ENCODE measurements around the gene ALK. TPM values are rescaled to one million over a fixed set of nuclear protein-coding genes. Genes with fewer than 3 reads are reported as not detected.

The ALK gene
- total RNA-seq, 1 experiment from 2014 or later: 0.07 TPM

DNA sequence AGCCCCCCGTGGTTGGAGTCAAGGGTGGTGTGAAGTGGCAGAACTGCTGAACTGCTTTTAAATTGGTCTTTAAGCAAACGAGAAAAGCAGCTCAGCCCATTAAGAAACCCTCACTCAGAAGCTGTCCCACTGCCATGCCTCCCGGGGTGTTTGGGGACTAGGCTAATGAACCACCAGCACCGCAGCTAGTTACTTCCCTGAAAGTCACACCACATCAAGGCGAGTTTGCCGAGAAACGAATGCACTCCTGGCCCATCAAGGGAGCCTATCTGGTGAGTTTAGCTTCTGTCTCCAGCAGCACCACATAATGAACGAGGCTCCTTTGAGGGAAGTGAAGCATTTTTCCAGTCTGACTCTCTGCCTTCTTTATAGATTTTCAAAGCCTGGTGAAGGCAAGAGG, 14.6 kb upstream of the ALK start:
- intact Hi-C loops (cut with micrococcal nuclease): no loop called here
- H3K9me3 Mint-ChIP-seq (ENCODE audit: unreplicated experiment): no peaks in the 10 kb centered on the region
- POLR2A ChIA-PET: no interaction called here
- CTCF ChIA-PET: interaction anchor here (1.6 to 3.2 kb wide), 3 partner anchors 12 to 90 kb away, joined by 5 to 11 read pairs (median 10); no protein-coding TSS in a partner anchor
- BruUV-seq (replicated peaks): no TSS peak
- TF ChIP-seq CTCF (IDR thresholded peaks at IDR 0.05; ENCODE audit: unreplicated experiment): no peak
- DNase-seq (ENCODE audit: unreplicated experiment): no peak
- H3K27me3 Mint-ChIP-seq (ENCODE audit: insufficient read depth, unreplicated experiment): peaks cover 56% of the 10 kb centered on the region
- no peaks in the 10 kb centered on the region for H3K4me1 Mint-ChIP-seq (ENCODE audit: insufficient read depth, unreplicated experiment)
- H3K36me3 Mint-ChIP-seq (ENCODE audit: insufficient read depth, unreplicated experiment): no peaks in the 10 kb centered on the region
- no peak overlapping the region for H3K4me3 Mint-ChIP-seq (ENCODE audit: unreplicated experiment)
- no peak overlapping the region for H3K27ac Mint-ChIP-seq (ENCODE audit: low read depth, unreplicated experiment)

GRCh38 chr2:29931818-29932217, 10.4 kb upstream of the ALK start:
- H3K27me3 Mint-ChIP-seq (ENCODE audit: insufficient read depth, unreplicated experiment): peaks cover 56% of the 10 kb centered on the region
- no peaks in the 10 kb centered on the region for H3K9me3 Mint-ChIP-seq (ENCODE audit: unreplicated experiment)
- H3K4me3 Mint-ChIP-seq (ENCODE audit: unreplicated experiment): no peak overlapping the region
- intact Hi-C loops (cut with micrococcal nuclease): no loop called here
- no peaks in the 10 kb centered on the region for H3K36me3 Mint-ChIP-seq (ENCODE audit: insufficient read depth, unreplicated experiment)
- no TSS peak for BruUV-seq (replicated peaks)
- ChIA-PET CTCF (interaction anchor here (1.0 to 14.9 kb wide), 5 partner anchors 8 to 94 kb away, joined by 3 to 247 read pairs (median 5); partner anchors contain the start of gene ALK), POLR2A (no interaction called here)
- no peak overlapping the region for H3K27ac Mint-ChIP-seq (ENCODE audit: low read depth, unreplicated experiment)
- no peaks in the 10 kb centered on the region for H3K4me1 Mint-ChIP-seq (ENCODE audit: insufficient read depth, unreplicated experiment)
- no peak for TF ChIP-seq CTCF (IDR thresholded peaks at IDR 0.05; ENCODE audit: unreplicated experiment)
- no peak for DNase-seq (ENCODE audit: unreplicated experiment)

DNA sequence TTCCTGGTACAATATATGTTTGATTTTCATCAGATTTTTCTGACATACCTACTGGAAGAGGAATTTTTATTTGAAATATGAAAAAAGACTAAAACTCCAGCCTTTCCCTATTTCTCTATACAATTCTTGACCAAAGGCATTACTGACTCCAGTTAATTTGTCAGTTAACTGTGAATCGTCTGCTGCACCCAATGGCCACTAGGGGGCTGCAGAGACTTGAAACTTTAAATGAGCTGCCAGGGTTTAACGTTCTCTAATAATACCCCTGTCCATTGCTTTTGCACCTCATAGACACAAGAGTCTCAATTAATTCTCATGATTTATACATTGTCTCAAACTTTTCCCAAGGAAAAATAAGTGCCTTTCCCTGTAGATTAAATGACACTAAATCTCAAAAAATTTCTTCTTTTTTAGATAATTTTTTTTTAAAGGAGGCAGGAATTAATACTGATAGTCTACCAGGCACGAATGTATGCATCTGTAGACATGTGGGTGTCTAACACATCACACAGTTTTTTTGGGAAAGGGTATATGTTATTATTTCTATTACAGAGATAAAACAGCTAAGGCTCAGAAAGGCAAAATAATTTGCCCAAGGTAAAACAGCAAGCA, 1.8 kb upstream of the ALK start:
- ChIA-PET POLR2A (interaction anchor here (0.6 to 1.1 kb wide), 3 partner anchors 103 to 859 kb away, joined by 3 to 5 read pairs (median 3); no protein-coding TSS in a partner anchor), CTCF (interaction anchor here (0.5 to 14.9 kb wide), 33 partner anchors 8 to 864 kb away, joined by 3 to 247 read pairs (median 4); no protein-coding TSS in a partner anchor)
- H3K9me3 Mint-ChIP-seq (ENCODE audit: unreplicated experiment): peaks cover 7% of the 10 kb centered on the region
- H3K27me3 Mint-ChIP-seq (ENCODE audit: insufficient read depth, unreplicated experiment): peaks cover 42% of the 10 kb centered on the region
- H3K4me3 Mint-ChIP-seq (ENCODE audit: unreplicated experiment): no peak overlapping the region
- BruUV-seq (replicated peaks): no TSS peak
- TF ChIP-seq CTCF (IDR thresholded peaks at IDR 0.05; ENCODE audit: unreplicated experiment): peak; percentile 86
- no peaks in the 10 kb centered on the region for H3K36me3 Mint-ChIP-seq (ENCODE audit: insufficient read depth, unreplicated experiment)
- intact Hi-C loops (cut with micrococcal nuclease): loop anchor here (1.0 kb wide), 3 partner anchors 149 to 965 kb away; no protein-coding TSS in a partner anchor
- peak; percentile 83 for DNase-seq (ENCODE audit: unreplicated experiment)
- no peak overlapping the region for H3K27ac Mint-ChIP-seq (ENCODE audit: low read depth, unreplicated experiment)
- no peaks in the 10 kb centered on the region for H3K4me1 Mint-ChIP-seq (ENCODE audit: insufficient read depth, unreplicated experiment)

GRCh38 chr2:29922605-29923004, 1.2 kb upstream of the ALK start:
- Mint-ChIP-seq H3K4me1 (ENCODE audit: insufficient read depth, unreplicated experiment) (no peaks in the 10 kb centered on the region), H3K27ac (ENCODE audit: low read depth, unreplicated experiment) (no peak overlapping the region), H3K9me3 (ENCODE audit: unreplicated experiment) (peaks cover 7% of the 10 kb centered on the region), H3K36me3 (ENCODE audit: insufficient read depth, unreplicated experiment) (no peaks in the 10 kb centered on the region), H3K4me3 (ENCODE audit: unreplicated experiment) (no peak overlapping the region), H3K27me3 (ENCODE audit: insufficient read depth, unreplicated experiment) (peaks cover 36% of the 10 kb centered on the region)
- ChIA-PET POLR2A (no interaction called here), CTCF (interaction anchor here (0.6 to 14.9 kb wide), 31 partner anchors 9 to 1406 kb away, joined by 3 to 247 read pairs (median 3); no protein-coding TSS in a partner anchor)
- no peak for TF ChIP-seq CTCF (IDR thresholded peaks at IDR 0.05; ENCODE audit: unreplicated experiment)
- intact Hi-C loops (cut with micrococcal nuclease): loop anchor here (1.0 kb wide), 3 partner anchors 150 to 964 kb away; no protein-coding TSS in a partner anchor
- no peak for DNase-seq (ENCODE audit: unreplicated experiment)
- no TSS peak for BruUV-seq (replicated peaks)

All from MCF 10A (cell line).